Measurements from ENCODE around the gene EFNA5.

DNA sequence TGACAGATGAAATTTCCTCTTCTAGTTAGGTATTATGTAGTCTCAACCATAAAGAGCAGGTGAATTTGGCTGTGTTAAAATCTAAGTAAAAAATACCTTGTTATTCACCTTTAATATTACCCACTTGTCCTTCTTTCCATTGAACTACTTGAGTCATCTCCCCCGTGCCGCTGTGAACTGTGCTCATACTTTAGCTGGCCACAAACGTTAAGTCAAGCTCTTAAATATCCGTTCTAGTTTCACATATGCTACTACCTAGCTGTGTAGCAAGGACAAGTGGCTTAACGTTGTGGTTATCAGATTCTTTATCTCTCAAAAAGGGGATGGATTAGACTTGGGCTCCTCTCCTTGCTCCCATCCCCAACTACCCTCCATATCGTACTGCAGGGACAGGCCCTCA, 110.4 kb downstream of the EFNA5 start:
- TF ChIP-seq, protein P1, sequence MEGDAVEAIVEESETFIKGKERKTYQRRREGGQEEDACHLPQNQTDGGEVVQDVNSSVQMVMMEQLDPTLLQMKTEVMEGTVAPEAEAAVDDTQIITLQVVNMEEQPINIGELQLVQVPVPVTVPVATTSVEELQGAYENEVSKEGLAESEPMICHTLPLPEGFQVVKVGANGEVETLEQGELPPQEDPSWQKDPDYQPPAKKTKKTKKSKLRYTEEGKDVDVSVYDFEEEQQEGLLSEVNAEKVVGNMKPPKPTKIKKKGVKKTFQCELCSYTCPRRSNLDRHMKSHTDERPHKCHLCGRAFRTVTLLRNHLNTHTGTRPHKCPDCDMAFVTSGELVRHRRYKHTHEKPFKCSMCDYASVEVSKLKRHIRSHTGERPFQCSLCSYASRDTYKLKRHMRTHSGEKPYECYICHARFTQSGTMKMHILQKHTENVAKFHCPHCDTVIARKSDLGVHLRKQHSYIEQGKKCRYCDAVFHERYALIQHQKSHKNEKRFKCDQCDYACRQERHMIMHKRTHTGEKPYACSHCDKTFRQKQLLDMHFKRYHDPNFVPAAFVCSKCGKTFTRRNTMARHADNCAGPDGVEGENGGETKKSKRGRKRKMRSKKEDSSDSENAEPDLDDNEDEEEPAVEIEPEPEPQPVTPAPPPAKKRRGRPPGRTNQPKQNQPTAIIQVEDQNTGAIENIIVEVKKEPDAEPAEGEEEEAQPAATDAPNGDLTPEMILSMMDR (IDR thresholded peaks at IDR 0.05; ENCODE audit: low read length): no peak
- no peak for TF ChIP-seq EZH2 (IDR thresholded peaks at IDR 0.05; ENCODE audit: borderline replicate concordance, low read length)

Measured in OCI-LY1 (cell line).